Nephron (organoid): ENCODE results near the gene RCAN2.
A peak's percentile ranks its signal among the peaks of the same experiment; 100 is the strongest.

ENCODE experiments used
- H3K27ac Mint-ChIP-seq, 3 experiments: 2 replicates each; pipeline ENCODE4 v1.8.0; 2020; ENCODE audit warnings: mixed read lengths in 3 of 3, mild to moderate bottlenecking in 2 of 3, moderate library complexity in 1 of 3
- H3K27me3 Mint-ChIP-seq: 2 replicates; pipeline ENCODE4 v1.8.0; 2021; ENCODE audit warnings: low read depth, mild to moderate bottlenecking, moderate library complexity, mixed read lengths
- H3K36me3 Mint-ChIP-seq: 2 replicates; pipeline ENCODE4 v1.8.0; 2020; ENCODE audit warnings: low read depth, mixed read lengths
- H3K4me1 Mint-ChIP-seq: 2 replicates; pipeline ENCODE4 v1.8.0; 2020; ENCODE audit warnings: mixed read lengths
- H3K4me3 Mint-ChIP-seq, 3 experiments: 2 replicates each; pipeline ENCODE4 v1.8.0; 2020; ENCODE audit warnings: mild to moderate bottlenecking in 3 of 3, mixed read lengths in 3 of 3, moderate library complexity in 2 of 3
- H3K9me3 Mint-ChIP-seq: 2 replicates; pipeline ENCODE4 v1.8.0; 2020; ENCODE audit warnings: mixed read lengths
- TF ChIP-seq, protein P1 (sequence below), 3 experiments: fragments of 200-600 bp; sonication (generic); IDR thresholded peaks; one replicate each; pipeline ENCODE4 v1.5.0; 2021; ENCODE audit warnings: antibody characterized with exemption in 3 of 3; ENCODE audit not compliant: unreplicated experiment in 3 of 3

RCAN2 gene

DNA sequence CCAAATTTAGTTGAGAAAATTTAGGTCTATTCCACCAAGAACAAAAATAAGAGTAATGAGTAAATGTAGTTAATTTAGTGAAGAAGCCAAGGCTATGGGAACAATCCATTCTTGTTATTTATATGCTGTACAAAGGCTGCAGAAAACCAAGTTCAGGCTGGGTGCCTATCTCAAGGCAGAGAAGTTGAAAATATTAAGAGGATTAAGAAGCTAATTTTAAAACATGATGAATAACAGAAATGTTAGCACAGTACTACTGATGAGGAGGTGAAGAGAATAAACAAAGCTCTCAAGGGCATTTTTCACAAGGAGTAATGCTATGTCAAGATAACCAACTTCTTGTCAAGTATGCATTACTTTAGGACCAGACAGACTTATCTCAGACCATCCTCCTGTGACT is 68.6 kb downstream of the RCAN2 start:
- H3K27me3 Mint-ChIP-seq: no peaks in the 10 kb centered on the region
- TF ChIP-seq, protein P1, sequence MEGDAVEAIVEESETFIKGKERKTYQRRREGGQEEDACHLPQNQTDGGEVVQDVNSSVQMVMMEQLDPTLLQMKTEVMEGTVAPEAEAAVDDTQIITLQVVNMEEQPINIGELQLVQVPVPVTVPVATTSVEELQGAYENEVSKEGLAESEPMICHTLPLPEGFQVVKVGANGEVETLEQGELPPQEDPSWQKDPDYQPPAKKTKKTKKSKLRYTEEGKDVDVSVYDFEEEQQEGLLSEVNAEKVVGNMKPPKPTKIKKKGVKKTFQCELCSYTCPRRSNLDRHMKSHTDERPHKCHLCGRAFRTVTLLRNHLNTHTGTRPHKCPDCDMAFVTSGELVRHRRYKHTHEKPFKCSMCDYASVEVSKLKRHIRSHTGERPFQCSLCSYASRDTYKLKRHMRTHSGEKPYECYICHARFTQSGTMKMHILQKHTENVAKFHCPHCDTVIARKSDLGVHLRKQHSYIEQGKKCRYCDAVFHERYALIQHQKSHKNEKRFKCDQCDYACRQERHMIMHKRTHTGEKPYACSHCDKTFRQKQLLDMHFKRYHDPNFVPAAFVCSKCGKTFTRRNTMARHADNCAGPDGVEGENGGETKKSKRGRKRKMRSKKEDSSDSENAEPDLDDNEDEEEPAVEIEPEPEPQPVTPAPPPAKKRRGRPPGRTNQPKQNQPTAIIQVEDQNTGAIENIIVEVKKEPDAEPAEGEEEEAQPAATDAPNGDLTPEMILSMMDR (IDR thresholded peaks at IDR 0.05; ENCODE audit: unreplicated experiment in 3 of 3): no peak
- H3K9me3 Mint-ChIP-seq: no peaks in the 10 kb centered on the region

GRCh38 chr6:46421939-46422338 is 69.3 kb downstream of the RCAN2 start:
- H3K4me1 Mint-ChIP-seq: no peaks in the 10 kb centered on the region
- no peaks in the 10 kb centered on the region for H3K9me3 Mint-ChIP-seq
- no peaks in the 10 kb centered on the region for H3K27me3 Mint-ChIP-seq
- no peak overlapping the region for H3K27ac Mint-ChIP-seq
- no peak overlapping the region for H3K4me3 Mint-ChIP-seq
- H3K36me3 Mint-ChIP-seq: no peaks in the 10 kb centered on the region
- TF ChIP-seq, protein P1 (IDR thresholded peaks at IDR 0.05; ENCODE audit: unreplicated experiment in 3 of 3): no peak

More for the DNA sequence above, 68.6 kb downstream of the RCAN2 start:
- H3K4me1 Mint-ChIP-seq: no peaks in the 10 kb centered on the region
- H3K36me3 Mint-ChIP-seq: no peaks in the 10 kb centered on the region
- no peak overlapping the region for H3K4me3 Mint-ChIP-seq
- no peak overlapping the region for H3K27ac Mint-ChIP-seq

DNA sequence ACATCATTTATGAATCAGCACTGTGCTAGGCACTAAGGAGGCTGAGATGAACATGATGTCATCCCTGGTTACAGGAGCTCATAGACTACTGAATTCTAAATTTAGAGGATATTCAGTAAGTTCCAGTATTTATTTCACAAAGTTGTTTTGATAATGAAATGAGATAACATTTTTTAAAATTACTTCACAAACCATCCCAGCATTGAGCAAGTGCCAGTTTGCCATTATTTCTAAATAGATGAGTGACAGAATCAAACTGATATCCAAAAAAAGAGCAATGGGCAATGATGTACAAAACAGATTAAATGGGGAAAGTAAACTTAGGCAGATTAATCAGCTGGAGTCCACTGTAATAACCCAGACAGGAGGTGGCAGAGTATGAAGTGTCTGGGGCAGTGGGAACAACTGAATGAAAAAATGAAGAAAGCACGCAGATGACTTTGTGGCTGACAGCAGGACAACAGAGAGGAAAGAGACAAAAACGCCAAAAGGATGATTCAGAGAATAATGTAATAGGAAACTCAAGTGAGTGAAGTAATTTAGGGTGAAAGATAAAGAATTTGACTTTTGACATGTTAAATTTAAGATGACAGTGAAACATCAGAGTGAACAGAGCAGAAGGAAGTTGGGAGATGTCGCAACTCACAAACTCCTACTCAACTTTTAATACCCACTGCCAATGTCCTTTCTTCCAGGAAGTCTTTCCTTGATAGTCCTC is 70.2 kb downstream of the RCAN2 start:
- TF ChIP-seq, protein P1 (IDR thresholded peaks at IDR 0.05; ENCODE audit: unreplicated experiment in 3 of 3): no peak
- no peaks in the 10 kb centered on the region for H3K27me3 Mint-ChIP-seq
- no peaks in the 10 kb centered on the region for H3K4me1 Mint-ChIP-seq
- H3K36me3 Mint-ChIP-seq: no peaks in the 10 kb centered on the region
- H3K9me3 Mint-ChIP-seq: no peaks in the 10 kb centered on the region
- H3K27ac Mint-ChIP-seq: no peak overlapping the region
- H3K4me3 Mint-ChIP-seq: no peak overlapping the region

DNA sequence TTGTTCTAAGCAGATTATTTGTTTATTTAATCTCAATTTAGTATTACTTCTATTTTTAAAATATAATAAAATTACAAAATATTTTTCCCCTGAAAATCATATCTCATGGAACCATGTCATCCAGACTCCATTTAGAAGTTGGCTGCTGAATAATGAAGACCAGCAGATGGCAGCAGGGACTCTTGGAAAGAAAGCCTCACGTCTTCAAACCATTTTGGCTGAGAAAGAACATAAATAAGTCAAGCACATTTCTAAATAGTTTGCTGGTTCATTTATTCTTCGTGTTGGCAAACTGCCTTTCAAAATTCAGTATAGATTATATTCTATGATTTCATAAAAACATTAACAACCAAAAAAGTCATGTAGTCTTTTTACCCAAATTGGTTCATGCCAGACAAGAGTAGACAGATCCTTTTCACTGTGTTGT is 71.7 kb downstream of the RCAN2 start:
- H3K27me3 Mint-ChIP-seq: no peaks in the 10 kb centered on the region
- no peak overlapping the region for H3K27ac Mint-ChIP-seq
- TF ChIP-seq, protein P1 (IDR thresholded peaks at IDR 0.05; ENCODE audit: unreplicated experiment in 3 of 3): peak; percentile 74 to 93 (median 88)
- H3K4me1 Mint-ChIP-seq: no peaks in the 10 kb centered on the region
- no peaks in the 10 kb centered on the region for H3K9me3 Mint-ChIP-seq
- no peaks in the 10 kb centered on the region for H3K36me3 Mint-ChIP-seq
- H3K4me3 Mint-ChIP-seq: no peak overlapping the region

- Mint-ChIP-seq H3K27me3 (no peaks in the 10 kb centered on the region), H3K36me3 (no peaks in the 10 kb centered on the region), H3K4me1 (no peaks in the 10 kb centered on the region), H3K27ac (no peak overlapping the region), H3K4me3 (no peak overlapping the region), H3K9me3 (no peaks in the 10 kb centered on the region)
- TF ChIP-seq, protein P1 (IDR thresholded peaks at IDR 0.05; ENCODE audit: unreplicated experiment in 3 of 3): no peak
Observed at GRCh38 chr6:46414398-46414797, 76.9 kb downstream of the RCAN2 start.

DNA sequence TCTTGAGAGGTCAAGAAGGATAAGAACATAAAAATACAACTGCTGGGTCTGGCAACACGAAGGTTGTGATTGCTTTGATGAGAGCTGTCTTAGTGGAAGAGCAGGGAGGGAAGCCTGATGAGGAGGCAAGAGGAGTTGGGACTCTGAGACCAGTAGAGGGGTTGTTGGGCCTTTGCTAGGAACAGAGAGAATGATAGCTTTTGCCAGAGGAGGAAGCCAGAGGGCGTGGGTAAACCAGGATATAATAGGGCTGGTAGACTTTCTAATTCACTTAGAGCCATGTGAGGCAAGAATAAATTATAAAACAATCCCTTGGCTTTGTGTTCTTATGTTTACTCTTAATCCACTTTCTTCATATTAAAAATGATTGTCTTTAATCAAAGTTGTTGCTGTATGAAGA is 78.6 kb downstream of the RCAN2 start:
- H3K36me3 Mint-ChIP-seq: no peaks in the 10 kb centered on the region
- no peaks in the 10 kb centered on the region for H3K9me3 Mint-ChIP-seq
- no peaks in the 10 kb centered on the region for H3K27me3 Mint-ChIP-seq
- TF ChIP-seq, protein P1 (IDR thresholded peaks at IDR 0.05; ENCODE audit: unreplicated experiment in 3 of 3): no peak
- H3K4me1 Mint-ChIP-seq: peaks cover under 1% of the 10 kb centered on the region
- H3K4me3 Mint-ChIP-seq: no peak overlapping the region
- no peak overlapping the region for H3K27ac Mint-ChIP-seq
